ENCODE data around the gene SGMS1. TPM values are rescaled to one million over a fixed set of nuclear protein-coding genes. Genes with fewer than 3 reads are reported as not detected.

SGMS1 gene
- total RNA-seq, 1 experiment from 2014 or later: 20.4 TPM

DNA sequence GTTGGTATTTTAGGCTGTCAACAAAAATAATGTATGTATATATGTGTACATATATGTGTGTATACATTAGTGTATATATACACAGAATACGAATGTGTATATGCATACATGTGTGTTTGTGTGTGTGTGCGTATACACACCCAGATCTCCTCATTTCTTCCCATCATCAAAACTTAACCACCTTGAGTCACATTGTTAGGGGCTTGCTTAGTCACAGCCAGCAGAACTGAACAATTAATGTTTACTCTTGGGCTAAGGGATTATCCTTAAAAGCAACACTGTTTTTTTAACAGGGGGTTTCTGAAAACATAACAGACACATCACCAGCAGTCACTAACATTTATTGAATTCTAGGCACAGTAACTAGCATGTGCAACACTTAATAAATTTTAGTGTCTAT, 289.5 kb downstream of the SGMS1 start:
- H3K9me3 ChIP-seq (ENCODE audit: control insufficient read depth, low read depth, low read length): no peaks in the 10 kb centered on the region
- no peak overlapping the region for H3K4ac ChIP-seq (ENCODE audit: low read depth, low read length)
- no peak overlapping the region for H3K27ac ChIP-seq (ENCODE audit: insufficient read length, low read depth, low read length)
- no peak overlapping the region for H3K18ac ChIP-seq (ENCODE audit: insufficient read length, low read depth, low read length)
- DNase-seq: no peak
- no peak overlapping the region for H2AK5ac ChIP-seq (ENCODE audit: insufficient read length, low read length)
- H4K8ac ChIP-seq (replicated peaks; ENCODE audit: insufficient read length, low read depth, low read length): no peak overlapping the region
- no peak for TF ChIP-seq CTCF (conservative IDR thresholded peaks at IDR 0.05)
- no peak overlapping the region for H3K14ac ChIP-seq (ENCODE audit: insufficient read depth, low read length)
- Mint-ChIP-seq H3K27me3 (ENCODE audit: low read depth) (no peaks in the 10 kb centered on the region), H3K4me3 (no peak overlapping the region), H3K36me3 (ENCODE audit: insufficient read depth in 1 of 3, low read depth in 3 of 3) (no peaks in the 10 kb centered on the region), H3K27ac (no peak overlapping the region; a peak in 1 of 7 replicates), H3K4me1 (peaks cover 0 to 4% of the 10 kb centered on the region in 2 experiments; a peak in 1 of 4 replicates), H3K9me3 (no peaks in the 10 kb centered on the region)
- H3T11ph ChIP-seq (ENCODE audit: low read length): no peak overlapping the region
- no peak overlapping the region for H4K5ac ChIP-seq (ENCODE audit: insufficient read length, low read depth, low read length)
- H2BK20ac ChIP-seq (ENCODE audit: low read depth, low read length, poor library complexity, severe bottlenecking): no peak overlapping the region
- H4K91ac ChIP-seq (ENCODE audit: insufficient read length, low read depth, low read length): no peak overlapping the region
- H2BK15ac ChIP-seq (ENCODE audit: low read depth, low read length): no peak overlapping the region
- no peaks in the 10 kb centered on the region for H4K20me1 ChIP-seq (ENCODE audit: control insufficient read depth, insufficient read depth, insufficient read length)
- no peak overlapping the region for H2AFZ ChIP-seq (ENCODE audit: low read length)
- no peaks in the 10 kb centered on the region for H3K4me1 ChIP-seq (ENCODE audit: insufficient read depth, low read length)
- no peak overlapping the region for H3K4me2 ChIP-seq (ENCODE audit: insufficient read depth, insufficient read length, low read length)
- no peaks in the 10 kb centered on the region for H3K27me3 ChIP-seq (ENCODE audit: insufficient read depth, low read length)
- no peak overlapping the region for H3K9ac ChIP-seq (ENCODE audit: extremely low read depth, insufficient read length, low read length)
- no peak overlapping the region for H2BK12ac ChIP-seq (ENCODE audit: insufficient read length, low read depth, low read length)
- H3K23ac ChIP-seq (ENCODE audit: insufficient read length, low read depth, low read length): no peak overlapping the region
- no peak overlapping the region for H2BK5ac ChIP-seq (ENCODE audit: insufficient read length, low read length)
- no peaks in the 10 kb centered on the region for H3K79me1 ChIP-seq (ENCODE audit: insufficient read depth, low read depth, low read length, poor library complexity, severe bottlenecking)
- no CpG with 5 or more reads among the region's 2 CpGs for WGBS (ENCODE audit: extremely low coverage, insufficient read length, low lambda C conversion rate)
- no peak overlapping the region for H3K56ac ChIP-seq (ENCODE audit: insufficient read length, low read depth, low read length)
- no peaks in the 10 kb centered on the region for H3K23me2 ChIP-seq (ENCODE audit: insufficient read length, low read depth, low read length, poor library complexity, severe bottlenecking)
- no peaks in the 10 kb centered on the region for H3K79me2 ChIP-seq (ENCODE audit: insufficient read depth, low read length)
- H2BK120ac ChIP-seq (ENCODE audit: low read depth, low read length, poor library complexity, severe bottlenecking): no peak overlapping the region
